Endothelial cell (in vitro differentiated cells): ENCODE results near the gene STK10. TPM values are rescaled to one million over a fixed set of nuclear protein-coding genes. Genes with fewer than 3 reads are reported as not detected.
A peak's percentile ranks its signal among the peaks of the same experiment; 100 is the strongest.

Experiments used
- DNase-seq: peaks from one replicate; pipeline ENCODE4 v3.0.0; 2021; ENCODE audit warnings: low spot score
- H3K27ac Mint-ChIP-seq: one replicate; pipeline ENCODE4 v1.8.0; 2021; ENCODE audit warnings: mixed read lengths, inconsistent platforms; ENCODE audit not compliant: unreplicated experiment
- H3K27me3 Mint-ChIP-seq: one replicate; pipeline ENCODE4 v1.8.0; 2021; ENCODE audit warnings: mild to moderate bottlenecking, moderate library complexity, mixed read lengths, inconsistent platforms; ENCODE audit not compliant: unreplicated experiment
- H3K36me3 Mint-ChIP-seq: one replicate; pipeline ENCODE4 v1.8.0; 2021; ENCODE audit warnings: mild to moderate bottlenecking, low read depth, mixed read lengths, inconsistent platforms; ENCODE audit not compliant: unreplicated experiment
- H3K4me1 Mint-ChIP-seq: one replicate; pipeline ENCODE4 v1.8.0; 2021; ENCODE audit warnings: mild to moderate bottlenecking, mixed read lengths, inconsistent platforms; ENCODE audit not compliant: unreplicated experiment
- H3K4me3 Mint-ChIP-seq: one replicate; pipeline ENCODE4 v1.8.0; 2021; ENCODE audit warnings: mild to moderate bottlenecking, mixed read lengths, inconsistent platforms; ENCODE audit not compliant: unreplicated experiment
- H3K9me3 Mint-ChIP-seq: one replicate; pipeline ENCODE4 v1.8.0; 2021; ENCODE audit warnings: mixed read lengths, inconsistent platforms; ENCODE audit not compliant: unreplicated experiment
- total RNA-seq: library from RNA; stranded (reverse); fragmentation: NEBNext Ultra II Directional; extraction: Animal tissue kit (Norgen Biotek cat#: 25700); gene quantifications from one replicate; pipeline ENCODE4 v1.2.1, GENCODE V29; 2021; ENCODE audit not compliant: unreplicated experiment
- TF ChIP-seq, protein P1 (sequence below): fragments of 200-600 bp; sonication (generic); IDR thresholded peaks from one replicate; pipeline ENCODE4 v1.5.0; 2021; ENCODE audit warnings: antibody characterized with exemption; ENCODE audit not compliant: unreplicated experiment

Gene STK10
- total RNA-seq, 1 donor from 2014 or later = 69.3 TPM

DNA sequence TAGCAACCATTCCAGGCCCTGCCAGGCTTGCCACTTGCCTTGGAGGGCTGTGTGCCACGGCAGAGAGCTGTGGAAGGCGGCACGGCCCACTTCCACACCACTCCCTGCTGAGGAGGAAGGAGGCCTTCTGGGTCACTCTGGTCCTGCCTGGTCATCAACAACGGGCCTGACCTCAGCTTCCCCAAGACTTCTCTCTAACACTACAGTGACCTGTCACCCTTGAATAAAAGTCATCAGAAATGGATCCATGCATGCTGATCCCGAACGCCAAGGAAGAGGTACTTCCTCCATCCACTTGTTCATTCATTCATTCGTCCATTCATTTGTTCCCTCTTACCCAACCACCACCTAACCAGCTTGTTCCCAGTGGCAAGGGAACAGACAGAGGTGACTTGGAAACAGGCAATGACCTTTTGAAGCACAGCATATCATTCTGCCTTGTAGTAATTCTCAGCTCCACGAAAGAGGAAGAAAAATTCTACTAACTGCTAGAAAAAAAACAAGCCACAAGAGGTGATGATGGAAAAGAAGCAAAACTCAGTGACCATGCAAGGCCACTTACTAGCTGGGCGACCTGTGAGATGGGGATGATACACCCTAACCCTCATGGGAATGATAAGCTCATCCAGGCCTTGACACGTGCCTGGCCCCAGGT, 58.6 kb downstream of the STK10 start:
- no peaks in the 10 kb centered on the region for H3K9me3 Mint-ChIP-seq
- peaks cover 3% of the 10 kb centered on the region for H3K27me3 Mint-ChIP-seq
- peaks cover 17% of the 10 kb centered on the region for H3K4me1 Mint-ChIP-seq
- no peak for DNase-seq
- no peak overlapping the region for H3K27ac Mint-ChIP-seq
- peaks cover 35% of the 10 kb centered on the region for H3K36me3 Mint-ChIP-seq
- TF ChIP-seq, protein P1, sequence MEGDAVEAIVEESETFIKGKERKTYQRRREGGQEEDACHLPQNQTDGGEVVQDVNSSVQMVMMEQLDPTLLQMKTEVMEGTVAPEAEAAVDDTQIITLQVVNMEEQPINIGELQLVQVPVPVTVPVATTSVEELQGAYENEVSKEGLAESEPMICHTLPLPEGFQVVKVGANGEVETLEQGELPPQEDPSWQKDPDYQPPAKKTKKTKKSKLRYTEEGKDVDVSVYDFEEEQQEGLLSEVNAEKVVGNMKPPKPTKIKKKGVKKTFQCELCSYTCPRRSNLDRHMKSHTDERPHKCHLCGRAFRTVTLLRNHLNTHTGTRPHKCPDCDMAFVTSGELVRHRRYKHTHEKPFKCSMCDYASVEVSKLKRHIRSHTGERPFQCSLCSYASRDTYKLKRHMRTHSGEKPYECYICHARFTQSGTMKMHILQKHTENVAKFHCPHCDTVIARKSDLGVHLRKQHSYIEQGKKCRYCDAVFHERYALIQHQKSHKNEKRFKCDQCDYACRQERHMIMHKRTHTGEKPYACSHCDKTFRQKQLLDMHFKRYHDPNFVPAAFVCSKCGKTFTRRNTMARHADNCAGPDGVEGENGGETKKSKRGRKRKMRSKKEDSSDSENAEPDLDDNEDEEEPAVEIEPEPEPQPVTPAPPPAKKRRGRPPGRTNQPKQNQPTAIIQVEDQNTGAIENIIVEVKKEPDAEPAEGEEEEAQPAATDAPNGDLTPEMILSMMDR = no peak
- H3K4me3 Mint-ChIP-seq = peak overlapping the region; percentile 47

GRCh38 chr5:172127581-172127980, 60.4 kb downstream of the STK10 start:
- H3K27me3 Mint-ChIP-seq = peaks cover 3% of the 10 kb centered on the region
- TF ChIP-seq, protein P1 = no peak
- DNase-seq = no peak
- no peak overlapping the region for H3K27ac Mint-ChIP-seq
- H3K36me3 Mint-ChIP-seq = peaks cover 30% of the 10 kb centered on the region
- H3K4me1 Mint-ChIP-seq = peaks cover 3% of the 10 kb centered on the region
- H3K9me3 Mint-ChIP-seq = no peaks in the 10 kb centered on the region
- no peak overlapping the region for H3K4me3 Mint-ChIP-seq

DNA sequence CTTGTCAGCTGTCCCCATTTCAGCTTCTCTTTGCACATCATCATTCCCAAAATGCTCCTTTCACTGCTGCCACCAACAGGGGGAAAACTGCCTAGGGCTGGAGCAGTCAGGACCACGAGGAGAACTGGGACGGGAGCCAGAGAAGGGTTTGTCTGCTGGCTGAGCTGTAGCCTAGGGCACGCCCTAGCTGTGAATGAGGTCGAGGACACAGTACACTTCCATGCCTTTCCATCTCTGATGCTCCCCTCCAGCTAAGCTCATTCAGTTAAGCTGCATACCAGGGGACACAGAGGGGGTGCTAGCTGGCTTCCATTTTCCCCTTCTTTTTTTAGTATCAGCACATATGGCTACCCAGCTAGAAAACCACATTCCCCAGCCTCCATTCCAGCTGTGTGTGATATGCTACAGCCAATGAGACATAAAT, 64.7 kb downstream of the STK10 start:
- Mint-ChIP-seq H3K36me3 (peaks cover 26% of the 10 kb centered on the region), H3K4me1 (peaks cover 8% of the 10 kb centered on the region), H3K4me3 (no peak overlapping the region), H3K27ac (no peak overlapping the region), H3K27me3 (peaks cover 7% of the 10 kb centered on the region), H3K9me3 (no peaks in the 10 kb centered on the region)
- TF ChIP-seq, protein P1 = no peak
- DNase-seq = no peak

DNA sequence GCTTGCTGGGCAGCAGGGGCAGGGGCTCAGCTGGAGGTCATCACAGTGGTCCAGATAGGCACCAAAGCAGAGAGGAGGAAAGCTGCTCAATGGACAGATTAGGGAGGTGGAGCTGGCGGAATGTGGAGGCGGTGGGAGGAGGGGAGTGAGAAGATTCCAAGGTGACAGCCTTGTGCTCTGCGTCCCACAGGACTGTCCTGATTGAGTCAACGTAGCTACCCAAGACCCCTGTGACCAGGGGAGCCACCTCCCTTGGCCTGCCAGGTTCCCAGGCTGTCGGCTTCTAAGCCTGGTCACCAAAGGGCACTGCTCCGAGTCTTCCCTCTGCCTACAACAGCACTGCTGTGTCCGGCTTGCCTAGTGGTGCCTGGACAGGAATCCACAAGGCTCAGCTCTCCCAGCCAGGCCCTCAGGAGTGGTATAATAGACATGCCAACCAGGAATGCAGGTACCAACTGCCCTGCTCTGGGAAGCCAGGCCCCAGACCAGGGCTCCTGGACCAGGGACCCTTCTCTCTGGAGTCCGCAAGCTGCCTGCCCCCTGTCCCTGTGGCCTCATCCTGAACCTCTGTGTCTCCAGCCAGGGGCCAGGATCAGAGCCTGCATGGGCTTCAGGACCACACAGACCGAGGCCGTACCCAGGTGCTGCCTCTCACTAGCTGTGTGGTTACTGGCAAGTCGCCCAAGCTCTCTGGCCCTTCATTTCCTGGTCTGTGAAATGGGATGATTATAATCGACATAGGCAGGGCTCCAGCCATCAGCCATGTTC, 67.9 kb downstream of the STK10 start:
- no peak overlapping the region for H3K27ac Mint-ChIP-seq
- peaks cover 11% of the 10 kb centered on the region for H3K27me3 Mint-ChIP-seq
- no peak for DNase-seq
- peaks cover 11% of the 10 kb centered on the region for H3K4me1 Mint-ChIP-seq
- TF ChIP-seq, protein P1 = no peak
- no peaks in the 10 kb centered on the region for H3K9me3 Mint-ChIP-seq
- H3K36me3 Mint-ChIP-seq = peaks cover 23% of the 10 kb centered on the region
- H3K4me3 Mint-ChIP-seq = no peak overlapping the region

GRCh38 chr5:172118891-172119290, 69.1 kb downstream of the STK10 start:
- Mint-ChIP-seq H3K4me3 (peak overlapping the region; percentile 19), H3K27me3 (peaks cover 11% of the 10 kb centered on the region), H3K27ac (no peak overlapping the region), H3K36me3 (peaks cover 24% of the 10 kb centered on the region), H3K4me1 (peaks cover 9% of the 10 kb centered on the region), H3K9me3 (no peaks in the 10 kb centered on the region)
- TF ChIP-seq, protein P1 = no peak
- no peak for DNase-seq
